ENCODE results near the gene GRIN2B.

DNA sequence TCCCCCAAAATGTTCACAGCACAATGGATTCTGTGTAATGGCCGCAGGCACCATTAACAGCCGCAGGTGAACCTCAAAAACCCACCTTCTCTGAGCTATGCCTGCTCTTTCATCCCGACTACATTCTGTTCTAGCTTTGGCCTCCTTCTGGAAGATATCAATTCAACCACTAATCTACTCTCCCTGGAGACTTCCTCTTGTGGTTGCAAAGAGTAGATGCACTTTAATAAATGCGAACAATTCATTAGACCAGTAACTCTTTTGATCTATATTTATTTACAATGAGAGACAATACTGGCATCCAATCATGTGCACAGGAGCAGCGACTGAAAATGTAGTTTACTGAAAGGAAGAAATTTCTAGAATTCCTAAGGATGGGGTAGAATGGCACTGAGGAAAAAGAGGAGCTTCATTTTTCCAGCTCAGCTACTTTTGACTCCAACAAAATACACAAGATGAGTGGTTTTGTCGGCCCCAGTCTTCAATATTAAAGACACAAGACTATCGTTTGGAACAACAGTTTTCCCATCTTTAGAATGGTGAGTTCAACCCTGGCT, 5.3 kb downstream of the GRIN2B start:
- TF ChIP-seq, protein P1, sequence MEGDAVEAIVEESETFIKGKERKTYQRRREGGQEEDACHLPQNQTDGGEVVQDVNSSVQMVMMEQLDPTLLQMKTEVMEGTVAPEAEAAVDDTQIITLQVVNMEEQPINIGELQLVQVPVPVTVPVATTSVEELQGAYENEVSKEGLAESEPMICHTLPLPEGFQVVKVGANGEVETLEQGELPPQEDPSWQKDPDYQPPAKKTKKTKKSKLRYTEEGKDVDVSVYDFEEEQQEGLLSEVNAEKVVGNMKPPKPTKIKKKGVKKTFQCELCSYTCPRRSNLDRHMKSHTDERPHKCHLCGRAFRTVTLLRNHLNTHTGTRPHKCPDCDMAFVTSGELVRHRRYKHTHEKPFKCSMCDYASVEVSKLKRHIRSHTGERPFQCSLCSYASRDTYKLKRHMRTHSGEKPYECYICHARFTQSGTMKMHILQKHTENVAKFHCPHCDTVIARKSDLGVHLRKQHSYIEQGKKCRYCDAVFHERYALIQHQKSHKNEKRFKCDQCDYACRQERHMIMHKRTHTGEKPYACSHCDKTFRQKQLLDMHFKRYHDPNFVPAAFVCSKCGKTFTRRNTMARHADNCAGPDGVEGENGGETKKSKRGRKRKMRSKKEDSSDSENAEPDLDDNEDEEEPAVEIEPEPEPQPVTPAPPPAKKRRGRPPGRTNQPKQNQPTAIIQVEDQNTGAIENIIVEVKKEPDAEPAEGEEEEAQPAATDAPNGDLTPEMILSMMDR (IDR thresholded peaks at IDR 0.05; ENCODE audit: low read depth, low read length, poor library complexity, severe bottlenecking) = no peak
- TF ChIP-seq EZH2phosphoT487 (IDR thresholded peaks at IDR 0.05; ENCODE audit: borderline replicate concordance, low read length) = no peak

All from DOHH2 (cell line).